Measurements from ENCODE around the gene RHBDL1. TPM values are rescaled to one million over a fixed set of nuclear protein-coding genes. Genes with fewer than 3 reads are reported as not detected.

RHBDL1 gene
- total and polyA plus RNA-seq, 9 of the 15 experiments (the other 6 are each of a cell fraction or from before 2014, with no cell fraction given): 0.03 to 5.6 (median 1.3) TPM; not detected in 1

DNA sequence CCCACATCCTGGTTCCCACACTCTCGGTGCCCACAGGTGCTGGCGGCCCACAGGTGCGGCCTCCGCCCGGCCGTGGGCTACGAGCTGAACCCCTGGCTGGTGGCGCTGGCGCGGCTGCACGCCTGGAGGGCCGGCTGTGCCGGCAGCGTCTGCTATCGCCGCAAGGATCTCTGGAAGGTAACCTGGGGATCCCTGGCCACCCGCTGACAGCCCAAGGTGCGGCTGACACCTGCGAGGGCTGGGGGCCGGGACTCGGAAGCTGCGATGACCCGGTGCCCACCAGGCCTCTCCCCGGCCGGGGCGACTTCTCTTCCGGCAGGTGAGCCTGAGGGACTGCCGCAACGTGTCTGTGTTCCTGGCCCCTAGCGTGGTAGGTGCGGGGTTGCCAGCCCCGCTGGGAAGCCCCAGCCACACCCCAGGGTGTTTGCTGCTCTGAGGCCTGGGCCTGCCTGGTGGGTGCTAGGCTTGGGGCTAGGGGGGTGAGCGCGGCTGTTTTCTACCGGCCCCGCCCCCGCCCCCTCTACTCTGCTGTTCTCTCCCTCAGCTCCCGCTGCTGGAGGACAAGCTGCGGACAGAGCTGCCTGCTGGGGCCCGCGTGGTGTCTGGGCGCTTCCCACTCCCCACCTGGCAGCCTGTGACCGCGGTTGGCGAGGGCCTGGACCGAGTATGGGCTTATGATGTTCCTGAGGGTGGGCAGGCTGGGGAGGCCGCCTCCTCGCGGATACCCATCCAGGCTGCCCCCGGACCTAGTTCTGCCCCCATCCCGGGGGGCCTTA lies 46.5 kb downstream of the RHBDL1 start (continued):
- TF ChIP-seq TRIM24 (IDR thresholded peaks at IDR 0.05): no peak
- peak; percentile 43 for TF ChIP-seq FIP1L1 (IDR thresholded peaks at IDR 0.05; ENCODE audit: low read depth, low read length, poor library complexity, severe bottlenecking)
- TF ChIP-seq ZNF584 (CRISPR knock-in tag; IDR thresholded peaks at IDR 0.05; ENCODE audit: low read depth): no peak
- TF ChIP-seq SREBF1 (IDR thresholded peaks at IDR 0.05; ENCODE audit: borderline replicate concordance, low read depth, low read length): no peak
- TF ChIP-seq IRF9 (tag; IDR thresholded peaks at IDR 0.05): no peak
- no peak for TF ChIP-seq ZFP36 (IDR thresholded peaks at IDR 0.05; ENCODE audit: low read depth, low read length, partially characterized antibody)
- 0 out of 4 replicates have a peak, but pooled peaks of 1 of the 2 experiments have one; percentile 71 for TF ChIP-seq UBTF (IDR thresholded peaks at IDR 0.05; ENCODE audit: borderline replicate concordance in 1 of 2, low read depth in 2 of 2, low read length in 2 of 2)
- peak; percentile 44 for TF ChIP-seq EGR1 (conservative IDR thresholded peaks at IDR 0.05)
- TF ChIP-seq SIN3B (IDR thresholded peaks at IDR 0.05; ENCODE audit: low read depth): no peak
- peak; percentile 11; the same call in 1 of the 2 replicates for TF ChIP-seq POLR2A (conservative IDR thresholded peaks at IDR 0.05)
- TF ChIP-seq TCF3 (CRISPR knock-in tag; IDR thresholded peaks at IDR 0.05): no peak
- 0 out of 2 replicates have a peak, but pooled peaks have one; percentile 64 for TF ChIP-seq HIVEP1 (CRISPR knock-in tag; IDR thresholded peaks at IDR 0.05)
- no peak for TF ChIP-seq SLC30A9 (CRISPR knock-in tag; IDR thresholded peaks at IDR 0.05)
- peak; percentile 14 for TF ChIP-seq POLR2B (IDR thresholded peaks at IDR 0.05; ENCODE audit: low read depth, partially characterized antibody)
- no peak for TF ChIP-seq KLF6 (CRISPR knock-in tag; IDR thresholded peaks at IDR 0.05; ENCODE audit: borderline replicate concordance)
- TF ChIP-seq ARID3B (CRISPR knock-in tag; IDR thresholded peaks at IDR 0.05; ENCODE audit: borderline replicate concordance): no peak
- TF ChIP-seq, protein P1, sequence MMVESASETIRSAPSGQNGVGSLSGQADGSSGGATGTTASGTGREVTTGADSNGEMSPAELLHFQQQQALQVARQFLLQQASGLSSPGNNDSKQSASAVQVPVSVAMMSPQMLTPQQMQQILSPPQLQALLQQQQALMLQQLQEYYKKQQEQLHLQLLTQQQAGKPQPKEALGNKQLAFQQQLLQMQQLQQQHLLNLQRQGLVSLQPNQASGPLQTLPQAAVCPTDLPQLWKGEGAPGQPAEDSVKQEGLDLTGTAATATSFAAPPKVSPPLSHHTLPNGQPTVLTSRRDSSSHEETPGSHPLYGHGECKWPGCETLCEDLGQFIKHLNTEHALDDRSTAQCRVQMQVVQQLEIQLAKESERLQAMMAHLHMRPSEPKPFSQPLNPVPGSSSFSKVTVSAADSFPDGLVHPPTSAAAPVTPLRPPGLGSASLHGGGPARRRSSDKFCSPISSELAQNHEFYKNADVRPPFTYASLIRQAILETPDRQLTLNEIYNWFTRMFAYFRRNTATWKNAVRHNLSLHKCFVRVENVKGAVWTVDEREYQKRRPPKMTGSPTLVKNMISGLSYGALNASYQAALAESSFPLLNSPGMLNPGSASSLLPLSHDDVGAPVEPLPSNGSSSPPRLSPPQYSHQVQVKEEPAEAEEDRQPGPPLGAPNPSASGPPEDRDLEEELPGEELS (CRISPR knock-in tag; IDR thresholded peaks at IDR 0.05; ENCODE audit: borderline replicate concordance): 0 out of 2 replicates have a peak, but pooled peaks have one; percentile 32
- no peak for TF ChIP-seq ZNF121 (CRISPR knock-in tag; conservative IDR thresholded peaks at IDR 0.05)
- TF ChIP-seq TRIM28 (IDR thresholded peaks at IDR 0.05): no peak
- TF ChIP-seq ZNF77 (CRISPR knock-in tag; IDR thresholded peaks at IDR 0.05): no peak
- no peak for TF ChIP-seq ETV5 (CRISPR knock-in tag; IDR thresholded peaks at IDR 0.05; ENCODE audit: low read depth)
- TF ChIP-seq NR2F6 (CRISPR knock-in tag; IDR thresholded peaks at IDR 0.05): no peak

Data from K562 (cell line).